Right lung (tissue), 10 donors: ENCODE results near the gene GRIN3B. TPM values are rescaled to one million over a fixed set of nuclear protein-coding genes. Genes with fewer than 3 reads are reported as not detected.
"Not testable (repeated sequence)": the region's sequence is repeated elsewhere in the genome, so short reads cannot be mapped to it uniquely, and the experiment has no call there.

Experiments
- DNase-seq, 2 donors: peaks; one replicate each; pipeline ENCODE4 v3.0.0-alpha.2; 2013
- long read RNA-seq, 8 donors: transcript quantifications; one replicate each; lab custom pipeline, GENCODE V29; 2026
- polyA plus RNA-seq, 5 donors: library from polyadenylated mRNA; unstranded; fragments of 120-200 nt; gene quantifications; one replicate each; pipeline versions ENCODE4 v1.2.1 to v1.2.3, GENCODE V29; 2013; ENCODE audit warnings: inconsistent platforms in 1 of 5, low replicate concordance in 1 of 5; ENCODE audit not compliant: insufficient read length in 5 of 5, insufficient read depth in 1 of 5

Gene GRIN3B
- 1 to 10 TPM in 2 of 5 donors, under 1 TPM in 3; 0.31 to 1.6 (median 0.69) TPM for polyA plus RNA-seq
- long read RNA-seq, donor 1, result 0 reads
- long read RNA-seq, donor 2, result 0 reads
- long read RNA-seq, donor 3, result 0 reads
- long read RNA-seq, donor 4, result 0 reads
- long read RNA-seq, donor 5, result 0 reads
- long read RNA-seq, donor 6, partial matches to known transcripts, result 0 of 1 reads
- long read RNA-seq, donor 6, other reads (novel, unspliced or antisense), result 0 of 1 reads
- long read RNA-seq, donor 7, result 0 reads
- long read RNA-seq, donor 8, result 0 reads

GRCh38 chr19:1000095-1000494, at the start of gene GRIN3B:
Gene GRIN3B, plus strand, starts transcription at chr19:1000419. Its CDS starts 19 bp downstream, at chr19:1000438.
- no peak for DNase-seq

GRCh38 chr19:952049-952679, 48.1 kb upstream of the GRIN3B start:
- no peak for DNase-seq

GRCh38 chr19:952680-953444, 47.4 kb upstream of the GRIN3B start:
- peak in 1 of 2 donors; percentile 52 for DNase-seq

GRCh38 chr19:953445-954271, 46.6 kb upstream of the GRIN3B start:
- DNase-seq, result no peak

GRCh38 chr19:954272-954671, 45.9 kb upstream of the GRIN3B start:
- DNase-seq, result no peak

GRCh38 chr19:954672-955494, 45.3 kb upstream of the GRIN3B start:
- DNase-seq, result no peak

- no peak for DNase-seq
Observed at GRCh38 chr19:955803-956765, 44.1 kb upstream of the GRIN3B start.

GRCh38 chr19:956766-957440, 43.3 kb upstream of the GRIN3B start:
- no peak for DNase-seq

- DNase-seq, result not testable (repeated sequence)
Observed at GRCh38 chr19:957578-957977, 42.6 kb upstream of the GRIN3B start.

GRCh38 chr19:958967-959855, 41.0 kb upstream of the GRIN3B start:
- DNase-seq, result no peak

- no peak for DNase-seq
Observed at GRCh38 chr19:960020-960419, 40.2 kb upstream of the GRIN3B start.

- DNase-seq, result no peak
Observed at GRCh38 chr19:960601-960938, 39.6 kb upstream of the GRIN3B start.

GRCh38 chr19:961866-962620, 38.2 kb upstream of the GRIN3B start:
- DNase-seq, result no peak

GRCh38 chr19:962683-963400, 37.4 kb upstream of the GRIN3B start:
- no peak for DNase-seq

GRCh38 chr19:963486-963951, 36.7 kb upstream of the GRIN3B start:
- no peak for DNase-seq

GRCh38 chr19:964116-964520, 36.1 kb upstream of the GRIN3B start:
- DNase-seq, result no peak
